K562 (cell line): ENCODE results near the gene SLC12A3. TPM values are rescaled to one million over a fixed set of nuclear protein-coding genes. Genes with fewer than 3 reads are reported as not detected.

ENCODE experiments used
- ATAC-seq: fragments of 200-7000 bp; cut with Tn5 transposase; 3 replicates; pipeline ENCODE4 v1.9.1; 2020; ENCODE audit warnings: moderate library complexity
- BruUV-seq: library from RNA; stranded (reverse); fragments of 400-500 nt; replicated peaks from 2 replicates; lab custom pipeline; 2021; lab: Mats Ljungman, UMichigan
- CTCF ChIA-PET: fragments of 300-600 bp; formaldehyde crosslinking; extraction: SDS; loops from one replicate; lab custom pipeline; 2021; ENCODE audit warnings: low intra/inter-chr PET ratio; lab: Yijun Ruan, JAX
- POLR2A ChIA-PET: fragments of 300-600, 350-650 bp; sonication (Branson Sonifier 250); formaldehyde crosslinking; extraction: SDS; loops from one replicate; lab custom pipeline; 2021; ENCODE audit warnings: antibody characterized with exemption, inconsistent platforms; lab: Yijun Ruan, JAX
- DNase-seq, 4 experiments: peaks; one replicate each; pipeline versions ENCODE4 v3.0.0 to v3.0.0-alpha.2; 2011 to 2018; ENCODE audit warnings: low spot score in 3 of 4, mixed read lengths in 3 of 4; ENCODE audit errors: extremely low read depth in 1 of 4
- FAIRE-seq: peaks from 2 replicates; lab custom pipeline; 2011; peaks lifted over from hg19 to GRCh38; lab: Jason Lieb, UNC
- H2AFZ ChIP-seq: 2 replicates; pipeline ENCODE4 v1.6.0; 2011; ENCODE audit warnings: low read depth, low read length, control low read depth, inconsistent platforms
- H3K27ac ChIP-seq: fragments of 200-600 bp; 3 replicates; pipeline ENCODE4 v1.8.0; 2011; ENCODE audit warnings: low read depth, mild to moderate bottlenecking, control low read depth, inconsistent platforms, low read length, moderate library complexity, mixed read lengths; ENCODE audit errors: extremely low read depth
- H3K27me3 ChIP-seq, 2 experiments: fragments of 300-600 bp in 1 of 2; 2 replicates in 1 of 2; 3 replicates in 1 of 2; pipeline versions ENCODE4 v1.6.0 to v1.8.0; 2011; ENCODE audit warnings: inconsistent platforms in 2 of 2, low read length in 2 of 2, mild to moderate bottlenecking in 1 of 2, mixed read lengths in 1 of 2, moderate library complexity in 1 of 2; ENCODE audit not compliant: control insufficient read depth in 2 of 2, insufficient read depth in 2 of 2
- H3K36me3 ChIP-seq: fragments of 300-600 bp; 3 replicates; pipeline ENCODE4 v1.8.0; 2011; ENCODE audit warnings: mild to moderate bottlenecking, low read length, inconsistent platforms; ENCODE audit not compliant: control insufficient read depth, insufficient read depth
- H3K4me1 ChIP-seq, 2 experiments: fragments of 200-600 bp in 1 of 2; replicated peaks in 1 of 2; 2 replicates in 1 of 2; 3 replicates in 1 of 2; pipeline versions ENCODE4 v1.5.1 to v1.8.0; 2011; ENCODE audit warnings: inconsistent platforms in 2 of 2, low read length in 2 of 2, mild to moderate bottlenecking in 1 of 2, mixed read lengths in 1 of 2, moderate library complexity in 1 of 2; ENCODE audit not compliant: control insufficient read depth in 2 of 2, insufficient read depth in 2 of 2
- H3K4me2 ChIP-seq: 2 replicates; pipeline ENCODE4 v1.6.1; 2011; ENCODE audit warnings: low read length, control low read depth, inconsistent platforms, mixed read lengths; ENCODE audit not compliant: insufficient read depth
- H3K4me3 ChIP-seq: fragments of 200-600 bp; sonication (generic), shearing (Covaris generic); 2 replicates; pipeline ENCODE4 v1.5.1; 2016; ENCODE audit warnings: control low read depth, inconsistent platforms
- H3K79me2 ChIP-seq: fragments of 200-600 bp; 3 replicates; pipeline ENCODE4 v1.8.0; 2011; ENCODE audit warnings: low read length, inconsistent platforms; ENCODE audit not compliant: control insufficient read depth, insufficient read depth
- H3K9ac ChIP-seq, 2 experiments: 2 replicates each; pipeline versions ENCODE4 v1.6.0 to v1.6.1; 2011; ENCODE audit warnings: low read depth in 2 of 2, low read length in 2 of 2, control low read depth in 1 of 2, inconsistent platforms in 1 of 2, mild to moderate bottlenecking in 1 of 2, mixed read lengths in 1 of 2; ENCODE audit not compliant: insufficient read depth in 1 of 2
- H3K9me1 ChIP-seq: one replicate; pipeline ENCODE4 v1.6.0; 2011; ENCODE audit warnings: inconsistent platforms, mild to moderate bottlenecking, low read length, moderate library complexity; ENCODE audit not compliant: control insufficient read depth, insufficient read depth
- H3K9me3 ChIP-seq: replicated peaks from 2 replicates; pipeline ENCODE4 v1.5.1; 2011; ENCODE audit warnings: low read depth, low read length, inconsistent platforms; ENCODE audit not compliant: control insufficient read depth, insufficient read depth
- H4K20me1 ChIP-seq: replicated peaks from 2 replicates; pipeline ENCODE4 v1.6.1; 2011; ENCODE audit warnings: low read length, inconsistent platforms, mixed read lengths; ENCODE audit not compliant: control insufficient read depth, insufficient read depth
- NFYB ChIP-seq: IDR thresholded peaks from 2 replicates; pipeline ENCODE4 v1.6.1; 2011; ENCODE audit warnings: mild to moderate bottlenecking, moderate library complexity; ENCODE audit not compliant: insufficient read length; ENCODE audit errors: extremely low read depth
- NRF1 ChIP-seq, 2 experiments: fragments of 450-650 bp; IDR thresholded peaks in 1 of 2; conservative IDR thresholded peaks in 1 of 2; 2 replicates each; pipeline ENCODE4 v1.6.1; 2014; ENCODE audit warnings: mild to moderate bottlenecking in 2 of 2
- PCBP1 ChIP-seq: fragments of 200-400 bp; formaldehyde crosslinking; IDR thresholded peaks from 2 replicates; pipeline ENCODE4 v1.6.1; 2018; ENCODE audit warnings: mild to moderate bottlenecking, low read depth, low read length; ENCODE audit not compliant: poor library complexity, severe bottlenecking
- ZFP36 ChIP-seq: fragments of 150-350 bp; IDR thresholded peaks from 2 replicates; pipeline ENCODE4 v1.6.1; 2018; ENCODE audit warnings: low read length, low read depth; ENCODE audit not compliant: partially characterized antibody
- WGBS: fragments of 100-300 bp; shearing (Covaris generic); methylation state at CpG from one replicate; pipeline ENCODE4 v1.1.6; 2016; ENCODE audit warnings: low coverage, mixed read lengths; ENCODE audit not compliant: insufficient coverage; ENCODE audit errors: missing lambda C conversion rate; 5-methylcytosine and 5-hydroxymethylcytosine counted together
- in situ Hi-C: fragments of 300-500 bp; cut with MboI; formaldehyde crosslinking; loops from 4 replicates; pipeline ENCODE4 v1.15.0; 2018; ENCODE audit warnings: inconsistent platforms, mixed read lengths
- intact Hi-C: fragments of 100-400 bp; cut with micrococcal nuclease; formaldehyde crosslinking; loops from 2 replicates; pipeline ENCODE4 v1.14.2; 2022
- polyA plus RNA-seq, 8 experiments: library from polyadenylated mRNA; depleted of rRNA in 4 of 8; stranded (reverse) in 5 of 8; unstranded in 3 of 8; fragments of >200 nt; fragmentation: Nextera tagmentation in 2 of 8; fragmentation: Illumina TruSeq in 1 of 8; extraction: Ambion mirVana in 2 of 8; extraction: Trizol in 1 of 8; gene quantifications; 2 replicates each; pipeline versions ENCODE4 v1.2.1 to v1.2.3, GENCODE V29; 2011 to 2014; ENCODE audit warnings: inconsistent platforms in 1 of 8, missing spikeins in 1 of 8
- total RNA-seq, 7 experiments: library from RNA; depleted of rRNA in 6 of 7; stranded (reverse); fragments of >200 nt in 6 of 7; fragmentation: Illumina TruSeq in 2 of 7; extraction: Trizol in 2 of 7; gene quantifications; 2 replicates each; pipeline versions ENCODE4 v1.2.1 to v1.2.3, GENCODE V29; 2011 to 2021; ENCODE audit warnings: low replicate concordance in 1 of 7
- TF ChIP-seq, protein P1 (sequence below): IDR thresholded peaks from 3 replicates; pipeline ENCODE4 v1.6.1; 2011; ENCODE audit warnings: borderline replicate concordance, mild to moderate bottlenecking, moderate library complexity; ENCODE audit not compliant: insufficient read length; ENCODE audit errors: extremely low read depth
- TF ChIP-seq, protein P2 (sequence below), 2 experiments: IDR thresholded peaks in 1 of 2; conservative IDR thresholded peaks in 1 of 2; 2 replicates each; pipeline ENCODE4 v1.6.1; 2016; ENCODE audit warnings: low read depth in 2 of 2, mild to moderate bottlenecking in 1 of 2, missing compliant biosample characterization in 1 of 2, missing genetic modification characterization in 1 of 2, moderate library complexity in 1 of 2
- TF ChIP-seq, protein P3 (sequence below): fragments of 450-650 bp; IDR thresholded peaks from 2 replicates; pipeline ENCODE4 v1.6.1; 2016

SLC12A3 gene
- total and polyA plus RNA-seq, 9 of the 15 experiments (the other 6 are each of a cell fraction or from before 2014, with no cell fraction given): not detected

DNA sequence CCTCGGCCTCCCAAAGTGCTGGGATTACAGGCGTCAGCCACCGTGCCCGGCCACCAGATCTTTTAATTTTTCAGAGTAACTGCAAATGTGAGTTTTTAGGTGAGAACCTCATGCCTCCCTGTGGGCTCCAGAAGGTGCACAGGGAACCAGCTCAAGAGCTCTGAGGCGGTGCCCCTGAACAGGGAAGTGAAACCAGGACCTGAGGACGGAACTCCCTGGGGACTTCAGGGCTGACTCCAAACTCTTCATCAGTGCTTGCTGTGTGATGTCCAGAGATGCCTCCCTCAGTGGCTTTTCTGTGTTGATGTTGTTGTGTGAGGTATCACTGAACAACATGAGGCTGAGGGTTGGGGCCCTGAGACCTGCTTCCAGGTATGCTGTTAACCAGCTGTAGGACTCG, 23.8 kb downstream of the SLC12A3 start:
- ChIA-PET CTCF (no interaction called here), POLR2A (no interaction called here)
- Histone ChIP-seq H3K36me3 (no peaks in the 10 kb centered on the region), H3K79me2 (no peaks in the 10 kb centered on the region), H3K9me3 (no peaks in the 10 kb centered on the region), H3K9me1 (no peaks in the 10 kb centered on the region), H3K4me3 (no peak overlapping the region), H3K27ac (no peak overlapping the region), H3K27me3 (peaks cover 0 to 32% of the 10 kb centered on the region in 2 experiments; a peak in 4 of 5 replicates), H3K4me1 (peaks cover 0 to 14% of the 10 kb centered on the region in 2 experiments; a peak in 2 of 5 replicates), H2AFZ (no peak overlapping the region), H3K9ac (no peak overlapping the region), H4K20me1 (no peaks in the 10 kb centered on the region), H3K4me2 (no peak overlapping the region)
- DNase-seq (no peak), ATAC-seq (no peak), FAIRE-seq (no peak)
- TF ChIP-seq PCBP1: no peak
- intact Hi-C loops (no loop called here), in situ Hi-C loops (no loop called here)
- no TSS peak for BruUV-seq
- 53% methylated on average over 7 of the region's 7 CpGs for WGBS

DNA sequence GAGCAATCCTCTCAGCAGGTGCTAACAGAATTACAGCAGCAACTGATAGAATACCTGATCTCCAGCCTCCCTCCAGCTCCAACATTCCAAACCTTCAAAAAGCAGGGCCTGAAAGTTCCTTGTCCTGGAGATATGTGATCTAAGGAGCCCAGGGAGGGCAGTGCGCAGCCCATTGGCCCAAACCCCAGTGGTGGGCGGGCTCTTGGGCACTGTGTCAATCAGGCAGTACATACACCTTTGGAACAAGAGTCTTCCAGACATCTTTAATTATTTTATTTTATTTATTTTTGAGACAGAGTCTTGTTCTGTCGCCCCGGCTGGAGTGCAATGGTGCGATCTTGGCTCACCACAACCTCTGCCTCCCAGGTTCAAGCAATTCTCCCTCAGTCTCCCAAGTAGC, 24.2 kb downstream of the SLC12A3 start:
- POLR2A ChIA-PET: no interaction called here
- Histone ChIP-seq H3K27me3 (peaks cover 0 to 33% of the 10 kb centered on the region in 2 experiments; a peak in 4 of 5 replicates), H3K27ac (no peak overlapping the region), H3K36me3 (no peaks in the 10 kb centered on the region), H3K79me2 (no peaks in the 10 kb centered on the region), H3K9me3 (no peaks in the 10 kb centered on the region), H4K20me1 (no peaks in the 10 kb centered on the region), H3K4me3 (no peak overlapping the region), H3K4me2 (no peak overlapping the region), H3K9me1 (no peaks in the 10 kb centered on the region), H3K4me1 (peaks cover 0 to 10% of the 10 kb centered on the region in 2 experiments; a peak in 2 of 5 replicates), H2AFZ (no peak overlapping the region), H3K9ac (no peak overlapping the region)
- no peak for FAIRE-seq
- peak; percentile 77 for ATAC-seq
- TF ChIP-seq NRF1 (conservative IDR thresholded peaks at IDR 0.05 in 1 of 2, IDR thresholded peaks at IDR 0.05 in 1 of 2): peak; percentile 48 to 57
- no peak for TF ChIP-seq ZFP36
- TF ChIP-seq, protein P1, sequence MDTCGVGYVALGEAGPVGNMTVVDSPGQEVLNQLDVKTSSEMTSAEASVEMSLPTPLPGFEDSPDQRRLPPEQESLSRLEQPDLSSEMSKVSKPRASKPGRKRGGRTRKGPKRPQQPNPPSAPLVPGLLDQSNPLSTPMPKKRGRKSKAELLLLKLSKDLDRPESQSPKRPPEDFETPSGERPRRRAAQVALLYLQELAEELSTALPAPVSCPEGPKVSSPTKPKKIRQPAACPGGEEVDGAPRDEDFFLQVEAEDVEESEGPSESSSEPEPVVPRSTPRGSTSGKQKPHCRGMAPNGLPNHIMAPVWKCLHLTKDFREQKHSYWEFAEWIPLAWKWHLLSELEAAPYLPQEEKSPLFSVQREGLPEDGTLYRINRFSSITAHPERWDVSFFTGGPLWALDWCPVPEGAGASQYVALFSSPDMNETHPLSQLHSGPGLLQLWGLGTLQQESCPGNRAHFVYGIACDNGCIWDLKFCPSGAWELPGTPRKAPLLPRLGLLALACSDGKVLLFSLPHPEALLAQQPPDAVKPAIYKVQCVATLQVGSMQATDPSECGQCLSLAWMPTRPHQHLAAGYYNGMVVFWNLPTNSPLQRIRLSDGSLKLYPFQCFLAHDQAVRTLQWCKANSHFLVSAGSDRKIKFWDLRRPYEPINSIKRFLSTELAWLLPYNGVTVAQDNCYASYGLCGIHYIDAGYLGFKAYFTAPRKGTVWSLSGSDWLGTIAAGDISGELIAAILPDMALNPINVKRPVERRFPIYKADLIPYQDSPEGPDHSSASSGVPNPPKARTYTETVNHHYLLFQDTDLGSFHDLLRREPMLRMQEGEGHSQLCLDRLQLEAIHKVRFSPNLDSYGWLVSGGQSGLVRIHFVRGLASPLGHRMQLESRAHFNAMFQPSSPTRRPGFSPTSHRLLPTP: no peak
- TF ChIP-seq NFYB: peak; percentile 27
- TF ChIP-seq, protein P2, sequence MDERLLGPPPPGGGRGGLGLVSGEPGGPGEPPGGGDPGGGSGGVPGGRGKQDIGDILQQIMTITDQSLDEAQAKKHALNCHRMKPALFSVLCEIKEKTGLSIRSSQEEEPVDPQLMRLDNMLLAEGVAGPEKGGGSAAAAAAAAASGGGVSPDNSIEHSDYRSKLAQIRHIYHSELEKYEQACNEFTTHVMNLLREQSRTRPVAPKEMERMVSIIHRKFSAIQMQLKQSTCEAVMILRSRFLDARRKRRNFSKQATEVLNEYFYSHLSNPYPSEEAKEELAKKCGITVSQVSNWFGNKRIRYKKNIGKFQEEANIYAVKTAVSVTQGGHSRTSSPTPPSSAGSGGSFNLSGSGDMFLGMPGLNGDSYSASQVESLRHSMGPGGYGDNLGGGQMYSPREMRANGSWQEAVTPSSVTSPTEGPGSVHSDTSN (CRISPR knock-in tag; IDR thresholded peaks at IDR 0.05; ENCODE audit: low read depth): no peak
- TF ChIP-seq, protein P2 (tag; conservative IDR thresholded peaks at IDR 0.05; ENCODE audit: low read depth): peak; percentile 47; the same call in 1 of the 2 replicates
- TF ChIP-seq, protein P3, sequence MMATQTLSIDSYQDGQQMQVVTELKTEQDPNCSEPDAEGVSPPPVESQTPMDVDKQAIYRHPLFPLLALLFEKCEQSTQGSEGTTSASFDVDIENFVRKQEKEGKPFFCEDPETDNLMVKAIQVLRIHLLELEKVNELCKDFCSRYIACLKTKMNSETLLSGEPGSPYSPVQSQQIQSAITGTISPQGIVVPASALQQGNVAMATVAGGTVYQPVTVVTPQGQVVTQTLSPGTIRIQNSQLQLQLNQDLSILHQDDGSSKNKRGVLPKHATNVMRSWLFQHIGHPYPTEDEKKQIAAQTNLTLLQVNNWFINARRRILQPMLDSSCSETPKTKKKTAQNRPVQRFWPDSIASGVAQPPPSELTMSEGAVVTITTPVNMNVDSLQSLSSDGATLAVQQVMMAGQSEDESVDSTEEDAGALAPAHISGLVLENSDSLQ: peak; percentile 91
- CTCF ChIA-PET: no interaction called here
- WGBS: 43% methylated on average over 5 of the region's 5 CpGs
- in situ Hi-C loops: no loop called here
- intact Hi-C loops: no loop called here
- BruUV-seq: no TSS peak
- peak in 3 of 4 experiments; percentile 57 to 62 (median 58) for DNase-seq
